GM19099 (cell line): Measurements from ENCODE around the gene UQCC3.

Experiments used
- POLR2A ChIP-seq: IDR thresholded peaks from 3 replicates; pipeline ENCODE4 v1.6.1; 2011; ENCODE audit warnings: low read depth; ENCODE audit not compliant: insufficient read length; ENCODE audit errors: extremely low read depth

UQCC3 gene

GRCh38 chr11:62678770-62679696 lies 7.6 kb downstream of the UQCC3 start, which contains the start of gene UBXN1:
Gene UBXN1 (minus strand): TSS chr11:62679073. CDS start chr11:62678923, 150 bp downstream.
- TF ChIP-seq POLR2A: peak; percentile 91

- TF ChIP-seq POLR2A: no peak
Observed at GRCh38 chr11:62680825-62681240, 9.4 kb downstream of the UQCC3 start.

GRCh38 chr11:62682518-62682917 lies 11.0 kb downstream of the UQCC3 start:
- TF ChIP-seq POLR2A: no peak

- no peak for TF ChIP-seq POLR2A
Observed at GRCh38 chr11:62687508-62688396, 16.3 kb downstream of the UQCC3 start.

- TF ChIP-seq POLR2A: no peak
Observed at GRCh38 chr11:62688491-62688890, 17.0 kb downstream of the UQCC3 start.

GRCh38 chr11:62689421-62690183 lies 18.1 kb downstream of the UQCC3 start, which contains the start of gene LRRN4CL:
Gene LRRN4CL (minus strand): TSS chr11:62689530. CDS start chr11:62688508, 1,022 bp downstream.
- TF ChIP-seq POLR2A: no peak

GRCh38 chr11:62694455-62695167 lies 23.1 kb downstream of the UQCC3 start:
- TF ChIP-seq POLR2A: no peak

- no peak for TF ChIP-seq POLR2A
Observed at GRCh38 chr11:62702246-62702645, 30.8 kb downstream of the UQCC3 start.

- no peak for TF ChIP-seq POLR2A
Observed at GRCh38 chr11:62705413-62705812, 33.9 kb downstream of the UQCC3 start.

GRCh38 chr11:62705880-62706849 lies 34.7 kb downstream of the UQCC3 start:
- TF ChIP-seq POLR2A: peak; percentile 52

- no peak for TF ChIP-seq POLR2A
Observed at GRCh38 chr11:62706850-62707247, 35.4 kb downstream of the UQCC3 start.

- no peak for TF ChIP-seq POLR2A
Observed at GRCh38 chr11:62707277-62707861, 35.9 kb downstream of the UQCC3 start, which contains the start of the genes BSCL2 and GNG3. Gene BSCL2 (minus strand): TSS chr11:62707424. CDS start chr11:62707195, 229 bp downstream. Gene GNG3 (plus strand): TSS chr11:62707676. CDS start chr11:62708296, 620 bp downstream.
